HG03066 (cell line): ENCODE measurements around the gene TCF4.

Experiments used
- ATAC-seq: cut with Tn5 transposase; IDR thresholded peaks from one replicate; pipeline ENCODE4 v1.9.1; 2021; ENCODE audit warnings: low read depth; ENCODE audit not compliant: unreplicated experiment

TCF4 gene

GRCh38 chr18:55361492-55362250, 226.3 kb downstream of the TCF4 start:
- ATAC-seq: no peak

- no peak for ATAC-seq
Observed at GRCh38 chr18:55360061-55360460, 227.9 kb downstream of the TCF4 start.

GRCh38 chr18:55356815-55357214, 231.2 kb downstream of the TCF4 start:
- no peak for ATAC-seq

GRCh38 chr18:55355223-55355622, 232.8 kb downstream of the TCF4 start:
- no peak for ATAC-seq

GRCh38 chr18:55354795-55355194, 233.2 kb downstream of the TCF4 start:
- ATAC-seq: no peak

GRCh38 chr18:55353806-55354205, 234.2 kb downstream of the TCF4 start:
- ATAC-seq: no peak

GRCh38 chr18:55353391-55353790, 234.6 kb downstream of the TCF4 start:
- ATAC-seq: no peak

- no peak for ATAC-seq
Observed at GRCh38 chr18:55351980-55352714, 235.8 kb downstream of the TCF4 start.

GRCh38 chr18:55351241-55351691, 236.7 kb downstream of the TCF4 start:
- ATAC-seq: no peak

- no peak for ATAC-seq
Observed at GRCh38 chr18:55349685-55350084, 238.3 kb downstream of the TCF4 start.

- ATAC-seq: no peak
Observed at GRCh38 chr18:55346961-55347740, 240.8 kb downstream of the TCF4 start.

- ATAC-seq: no peak
Observed at GRCh38 chr18:55346387-55346786, 241.6 kb downstream of the TCF4 start.

GRCh38 chr18:55345103-55345950, 242.7 kb downstream of the TCF4 start:
- no peak for ATAC-seq

- ATAC-seq: peak; percentile 73
Observed at GRCh38 chr18:55343396-55344073, 244.5 kb downstream of the TCF4 start.

GRCh38 chr18:55340998-55341397, 247.0 kb downstream of the TCF4 start:
- no peak for ATAC-seq

GRCh38 chr18:55339990-55340389, 248.0 kb downstream of the TCF4 start:
- ATAC-seq: no peak

GRCh38 chr18:55338978-55339650, 248.9 kb downstream of the TCF4 start:
- no peak for ATAC-seq

- ATAC-seq: no peak
Observed at GRCh38 chr18:55337908-55338521, 250.0 kb downstream of the TCF4 start.

GRCh38 chr18:55337138-55337537, 250.9 kb downstream of the TCF4 start:
- ATAC-seq: no peak
